IMR-90 (cell line): ENCODE data around the gene FNDC11. TPM values are rescaled to one million over a fixed set of nuclear protein-coding genes. Genes with fewer than 3 reads are reported as not detected.
A peak's percentile ranks its signal among the peaks of the same experiment; 100 is the strongest.

Source experiments
- ATAC-seq: fragments of 200-7000 bp; cut with Tn5 transposase; 2 replicates; pipeline ENCODE4 v1.9.1; 2020; ENCODE audit warnings: low read depth, mild to moderate bottlenecking, moderate library complexity
- BruUV-seq: library from RNA; stranded (reverse); fragments of 400-500 nt; replicated peaks from 2 replicates; lab custom pipeline; 2021; lab: Mats Ljungman, UMichigan
- CTCF ChIA-PET: fragments of 300-600 bp; formaldehyde crosslinking; extraction: SDS; loops from one replicate; lab custom pipeline; 2021; ENCODE audit warnings: antibody characterized with exemption; lab: Yijun Ruan, JAX
- POLR2A ChIA-PET: fragments of 300-600 bp; sonication (Branson Sonifier 250); formaldehyde crosslinking; loops from one replicate; lab custom pipeline; 2022; ENCODE audit warnings: antibody characterized with exemption; ENCODE audit not compliant: unreplicated experiment; lab: Charles Lee
- DNase-seq: peaks from one replicate; pipeline ENCODE4 v3.0.0; 2013
- H2AFZ ChIP-seq: replicated peaks from 2 replicates; pipeline ENCODE3; 2013; ENCODE audit warnings: low read length, mild to moderate bottlenecking; ENCODE audit not compliant: poor library complexity
- H2AK5ac ChIP-seq: 2 replicates; pipeline ENCODE4 v1.6.1; 2013; ENCODE audit warnings: low read depth, low read length, inconsistent platforms
- H2AK9ac ChIP-seq: replicated peaks from 2 replicates; pipeline ENCODE3; 2013; ENCODE audit warnings: mild to moderate bottlenecking, low read depth, low read length, moderate library complexity; ENCODE audit not compliant: poor library complexity
- H2BK120ac ChIP-seq: 2 replicates; pipeline ENCODE4 v1.6.1; 2013; ENCODE audit warnings: low read depth, low read length, inconsistent platforms
- H2BK15ac ChIP-seq: 3 replicates; pipeline ENCODE4 v1.6.1; 2013; ENCODE audit warnings: low read depth, low read length, inconsistent platforms
- H2BK20ac ChIP-seq: 2 replicates; pipeline ENCODE4 v1.6.1; 2013; ENCODE audit warnings: low read depth, mild to moderate bottlenecking, inconsistent platforms, low read length, moderate library complexity
- H2BK5ac ChIP-seq: 2 replicates; pipeline ENCODE4 v1.6.1; 2013; ENCODE audit warnings: mild to moderate bottlenecking, low read depth, low read length, inconsistent platforms; ENCODE audit not compliant: poor library complexity, severe bottlenecking
- H3K14ac ChIP-seq: replicated peaks from 2 replicates; pipeline ENCODE4 v1.6.1; 2013; ENCODE audit warnings: low read depth, low read length, inconsistent platforms
- H3K18ac ChIP-seq: 2 replicates; pipeline ENCODE4 v1.6.1; 2013; ENCODE audit warnings: low read depth, low read length, control low read depth
- H3K23ac ChIP-seq: 2 replicates; pipeline ENCODE4 v1.6.1; 2013; ENCODE audit warnings: low read depth, low read length, inconsistent platforms
- H3K27ac ChIP-seq: 2 replicates; pipeline ENCODE4 v1.5.1; 2013; ENCODE audit warnings: mild to moderate bottlenecking, control low read depth, low read length; ENCODE audit not compliant: insufficient read depth
- H3K27me3 ChIP-seq: 2 replicates; pipeline ENCODE4 v1.6.1; 2013; ENCODE audit warnings: low read length; ENCODE audit not compliant: control insufficient read depth, insufficient read depth
- H3K36me3 ChIP-seq: 2 replicates; pipeline ENCODE4 v1.6.1; 2013; ENCODE audit warnings: low read length, mixed read lengths; ENCODE audit not compliant: control insufficient read depth, insufficient read depth
- H3K4ac ChIP-seq: 2 replicates; pipeline ENCODE4 v1.6.1; 2013; ENCODE audit warnings: low read depth, low read length, inconsistent platforms
- H3K4me1 ChIP-seq: 2 replicates; pipeline ENCODE4 v1.6.1; 2013; ENCODE audit warnings: low read length, mixed read lengths; ENCODE audit not compliant: control insufficient read depth, insufficient read depth
- H3K4me2 ChIP-seq: 2 replicates; pipeline ENCODE4 v1.6.1; 2013; ENCODE audit warnings: low read depth, mild to moderate bottlenecking, control low read depth, low read length, moderate library complexity
- H3K4me3 ChIP-seq: 2 replicates; pipeline ENCODE4 v1.5.1; 2013; ENCODE audit warnings: low read depth, mild to moderate bottlenecking, control low read depth, low read length, moderate library complexity; ENCODE audit not compliant: insufficient read depth
- H3K56ac ChIP-seq: 2 replicates; pipeline ENCODE4 v1.6.1; 2013; ENCODE audit warnings: low read length, inconsistent platforms; ENCODE audit not compliant: insufficient read depth; ENCODE audit errors: extremely low read depth
- H3K79me1 ChIP-seq, 2 experiments: 2 replicates each; pipeline ENCODE4 v1.6.1; 2013; ENCODE audit warnings: low read length in 2 of 2, inconsistent platforms in 1 of 2, low read depth in 1 of 2
- H3K9ac ChIP-seq: 2 replicates; pipeline ENCODE4 v1.6.1; 2013; ENCODE audit warnings: low read depth, low read length, control low read depth
- H3K9me1 ChIP-seq: 2 replicates; pipeline ENCODE4 v1.6.1; 2013; ENCODE audit warnings: low read length, inconsistent platforms; ENCODE audit not compliant: insufficient read depth
- H3K9me3 ChIP-seq: 2 replicates; pipeline ENCODE4 v1.6.1; 2013; ENCODE audit warnings: low read length; ENCODE audit not compliant: control insufficient read depth, insufficient read depth
- H4K20me1 ChIP-seq: 2 replicates; pipeline ENCODE4 v1.6.1; 2013; ENCODE audit warnings: low read length, inconsistent platforms; ENCODE audit not compliant: insufficient read depth
- H4K5ac ChIP-seq: 2 replicates; pipeline ENCODE4 v1.6.1; 2013; ENCODE audit warnings: mild to moderate bottlenecking, low read depth, low read length, control low read depth
- H4K8ac ChIP-seq, 2 experiments: 2 replicates each; pipeline ENCODE4 v1.6.1; 2013; ENCODE audit warnings: low read depth in 2 of 2, low read length in 2 of 2, control low read depth in 1 of 2, inconsistent platforms in 1 of 2
- H4K91ac ChIP-seq: 2 replicates; pipeline ENCODE4 v1.6.1; 2013; ENCODE audit warnings: low read depth, low read length, inconsistent platforms; ENCODE audit not compliant: insufficient read depth
- BHLHE40 ChIP-seq: fragments of 150-350 bp; IDR thresholded peaks from 2 replicates; pipeline ENCODE4 v1.6.1; 2016; ENCODE audit warnings: mild to moderate bottlenecking, low read depth, low read length
- CEBPB ChIP-seq: IDR thresholded peaks from 2 replicates; pipeline ENCODE4 v1.6.1; 2012; ENCODE audit warnings: low read depth, low read length, improper control_type of control experiment
- CHD1 ChIP-seq: IDR thresholded peaks from 2 replicates; pipeline ENCODE4 v1.6.1; 2012; ENCODE audit warnings: low read depth, low read length, improper control_type of control experiment
- FOS ChIP-seq: fragments of 150-350 bp; IDR thresholded peaks from 2 replicates; pipeline ENCODE4 v1.6.1; 2016; ENCODE audit warnings: low read depth, low read length
- MAFK ChIP-seq: IDR thresholded peaks from 2 replicates; pipeline ENCODE4 v1.6.1; 2012; ENCODE audit warnings: low read depth, low read length, improper control_type of control experiment
- MAZ ChIP-seq: IDR thresholded peaks from 2 replicates; pipeline ENCODE4 v1.6.1; 2012; ENCODE audit warnings: low read depth, mild to moderate bottlenecking, low read length, improper control_type of control experiment, moderate library complexity, borderline replicate concordance
- MXI1 ChIP-seq: IDR thresholded peaks from 2 replicates; pipeline ENCODE4 v1.6.1; 2012; ENCODE audit warnings: low read depth, mild to moderate bottlenecking, low read length, moderate library complexity, borderline replicate concordance
- NFE2L2 ChIP-seq: fragments of 150-350 bp; IDR thresholded peaks from 2 replicates; pipeline ENCODE4 v1.6.1; 2016; ENCODE audit warnings: low read depth, mild to moderate bottlenecking, low read length
- POLR2A ChIP-seq: IDR thresholded peaks from 2 replicates; pipeline ENCODE4 v1.6.1; 2012; ENCODE audit warnings: mild to moderate bottlenecking, low read depth, low read length
- RAD21 ChIP-seq: IDR thresholded peaks from 2 replicates; pipeline ENCODE4 v1.6.1; 2012; ENCODE audit warnings: low read length, improper control_type of control experiment
- RCOR1 ChIP-seq: IDR thresholded peaks from 2 replicates; pipeline ENCODE4 v1.6.1; 2012; ENCODE audit warnings: mild to moderate bottlenecking, low read length, improper control_type of control experiment; ENCODE audit not compliant: insufficient replicate concordance
- RFX5 ChIP-seq: IDR thresholded peaks from 2 replicates; pipeline ENCODE4 v1.8.0; 2012; ENCODE audit warnings: low read depth, mild to moderate bottlenecking, low read length, moderate library complexity
- SMC3 ChIP-seq: fragments of 150-350 bp; IDR thresholded peaks from 2 replicates; pipeline ENCODE4 v1.6.1; 2016; ENCODE audit warnings: low read depth, mild to moderate bottlenecking, antibody characterized with exemption, low read length, moderate library complexity
- WGBS, 2 experiments: methylation state at CpG; one replicate each; pipeline versions ENCODE4 v1.1.5 to v1.1.7; 2013; ENCODE audit warnings: missing lambda C conversion rate in 2 of 2; ENCODE audit not compliant: insufficient read length in 1 of 2; ENCODE audit errors: extremely low coverage in 2 of 2; 5-methylcytosine and 5-hydroxymethylcytosine counted together
- dilution Hi-C: fragments of 300-500 bp; cut with HindIII; formaldehyde crosslinking; loops from one replicate; pipeline ENCODE4 v1.14.3; 2018; ENCODE audit warnings: low sequenced_read_pairs; ENCODE audit not compliant: unreplicated experiment
- in situ Hi-C: fragments of 300-500 bp; cut with MboI; formaldehyde crosslinking; loops from 3 replicates; pipeline ENCODE4 v1.14.3; 2019; ENCODE audit warnings: low sequenced_read_pairs, inconsistent platforms, mixed read lengths
- intact Hi-C: fragments of 100-400 bp; cut with micrococcal nuclease; formaldehyde crosslinking; loops from 2 replicates; pipeline ENCODE4 v1.10.0; 2022
- polyA plus RNA-seq, 3 experiments: library from polyadenylated mRNA; depleted of rRNA; stranded (reverse); fragments of >200 nt; gene quantifications; 2 replicates each; pipeline ENCODE4 v1.2.3, GENCODE V29; 2012; ENCODE audit warnings: low replicate concordance in 1 of 3
- total RNA-seq: library from RNA; depleted of rRNA; stranded (reverse); fragments of >200 nt; gene quantifications from 2 replicates; pipeline ENCODE4 v1.2.3, GENCODE V29; 2012
- TF ChIP-seq, protein P1 (sequence below): fragments of 150-350 bp; IDR thresholded peaks from 2 replicates; pipeline ENCODE4 v1.6.1; 2016; ENCODE audit warnings: low read depth, mild to moderate bottlenecking, low read length, moderate library complexity, borderline replicate concordance
- TF ChIP-seq, protein P2 (sequence below): fragments of 150-350 bp; IDR thresholded peaks from 2 replicates; pipeline ENCODE4 v1.6.1; 2017; ENCODE audit warnings: mild to moderate bottlenecking, antibody characterized with exemption, low read length, low read depth
- TF ChIP-seq, protein P3 (sequence below): conservative IDR thresholded peaks from 2 replicates; pipeline ENCODE4 v1.5.1; 2012; ENCODE audit warnings: mild to moderate bottlenecking, low read depth, low read length, improper control_type of control experiment

The FNDC11 gene
- total and polyA plus RNA-seq, 2 of the 4 experiments (the other 2 are of a cell fraction), result 0.36 to 1.0 TPM

DNA sequence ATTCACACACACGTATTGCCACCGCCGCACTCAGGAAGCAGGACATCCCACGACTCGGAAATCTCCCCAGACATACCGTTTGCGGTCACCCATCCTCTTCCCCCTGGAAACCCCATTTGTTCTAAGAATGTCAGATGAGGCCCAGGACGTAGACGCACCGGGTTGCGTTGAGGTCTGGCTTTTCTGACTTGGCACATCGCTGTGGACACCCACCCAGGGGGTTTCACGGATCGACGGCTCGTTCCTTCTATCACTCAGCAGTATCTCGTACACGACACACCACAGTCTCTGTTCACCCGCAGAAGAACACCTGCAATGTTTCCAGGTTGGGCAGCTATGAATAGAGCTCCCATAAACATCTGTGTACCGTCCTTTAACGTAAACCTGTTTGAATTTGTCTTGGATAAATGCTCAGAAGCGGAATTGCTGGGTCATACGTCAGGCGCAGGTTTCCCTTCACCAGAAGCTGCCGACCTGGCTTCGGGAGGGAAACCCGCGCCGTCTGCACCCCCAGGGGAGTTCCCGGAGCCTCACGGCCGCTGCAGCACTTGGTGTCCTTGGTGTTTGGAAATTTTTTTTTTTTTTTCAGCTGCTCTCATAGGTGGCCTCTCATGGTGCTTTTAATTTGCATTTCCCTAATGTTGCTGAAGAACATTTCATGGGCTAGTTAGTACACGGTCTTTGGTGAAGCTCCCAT is 45.7 kb upstream of the FNDC11 start:
- DNase-seq (no peak), ATAC-seq (no peak)
- no peak overlapping the region for H3K9ac ChIP-seq
- no peak overlapping the region for H3K18ac ChIP-seq
- H3K4ac ChIP-seq, result no peak overlapping the region
- peak overlapping the region; percentile 45 for H2AK9ac ChIP-seq
- no peak overlapping the region for H2BK120ac ChIP-seq
- in situ Hi-C loops (no loop called here), intact Hi-C loops (no loop called here), dilution Hi-C loops (no loop called here)
- 93% methylated on average over 12 of the region's 33 CpGs; no CpG with 5 or more reads in 1 of the 2 experiments for WGBS, 2 experiments
- no peak overlapping the region for H4K91ac ChIP-seq
- 0 out of 2 replicates have a peak, but pooled peaks cover 1% of the 10 kb centered on the region for H3K4me1 ChIP-seq
- no peak overlapping the region for H3K27ac ChIP-seq
- no peak overlapping the region for H3K56ac ChIP-seq
- no peak overlapping the region for H2AK5ac ChIP-seq
- no peak overlapping the region for H3K23ac ChIP-seq
- peaks cover 29% of the 10 kb centered on the region for H3K9me3 ChIP-seq
- no peaks in the 10 kb centered on the region for H3K36me3 ChIP-seq
- peaks cover 32% of the 10 kb centered on the region for H3K27me3 ChIP-seq
- POLR2A ChIA-PET, result no interaction called here
- no peak overlapping the region for H2AFZ ChIP-seq
- no peaks in the 10 kb centered on the region for H3K79me1 ChIP-seq
- no peak overlapping the region for H2BK15ac ChIP-seq
- no peak overlapping the region for H4K8ac ChIP-seq
- no peak overlapping the region for H3K14ac ChIP-seq
- no peaks in the 10 kb centered on the region for H3K9me1 ChIP-seq
- H4K20me1 ChIP-seq, result no peaks in the 10 kb centered on the region
- no TSS peak for BruUV-seq
- no peak overlapping the region for H2BK5ac ChIP-seq
- no peak overlapping the region for H3K4me2 ChIP-seq
- H4K5ac ChIP-seq, result no peak overlapping the region
- H3K4me3 ChIP-seq, result no peak overlapping the region
- TF ChIP-seq, protein P1, sequence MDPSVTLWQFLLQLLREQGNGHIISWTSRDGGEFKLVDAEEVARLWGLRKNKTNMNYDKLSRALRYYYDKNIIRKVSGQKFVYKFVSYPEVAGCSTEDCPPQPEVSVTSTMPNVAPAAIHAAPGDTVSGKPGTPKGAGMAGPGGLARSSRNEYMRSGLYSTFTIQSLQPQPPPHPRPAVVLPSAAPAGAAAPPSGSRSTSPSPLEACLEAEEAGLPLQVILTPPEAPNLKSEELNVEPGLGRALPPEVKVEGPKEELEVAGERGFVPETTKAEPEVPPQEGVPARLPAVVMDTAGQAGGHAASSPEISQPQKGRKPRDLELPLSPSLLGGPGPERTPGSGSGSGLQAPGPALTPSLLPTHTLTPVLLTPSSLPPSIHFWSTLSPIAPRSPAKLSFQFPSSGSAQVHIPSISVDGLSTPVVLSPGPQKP, result no peak
- TF ChIP-seq CEBPB (no peak), POLR2A (no peak), BHLHE40 (no peak), SMC3 (no peak), NFE2L2 (no peak), RAD21 (no peak), RFX5 (no peak), MXI1 (no peak), MAFK (no peak), MAZ (no peak), RCOR1 (no peak), FOS (no peak), CHD1 (no peak)
- TF ChIP-seq, protein P2, sequence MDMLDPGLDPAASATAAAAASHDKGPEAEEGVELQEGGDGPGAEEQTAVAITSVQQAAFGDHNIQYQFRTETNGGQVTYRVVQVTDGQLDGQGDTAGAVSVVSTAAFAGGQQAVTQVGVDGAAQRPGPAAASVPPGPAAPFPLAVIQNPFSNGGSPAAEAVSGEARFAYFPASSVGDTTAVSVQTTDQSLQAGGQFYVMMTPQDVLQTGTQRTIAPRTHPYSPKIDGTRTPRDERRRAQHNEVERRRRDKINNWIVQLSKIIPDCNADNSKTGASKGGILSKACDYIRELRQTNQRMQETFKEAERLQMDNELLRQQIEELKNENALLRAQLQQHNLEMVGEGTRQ, result no peak
- TF ChIP-seq, protein P3, sequence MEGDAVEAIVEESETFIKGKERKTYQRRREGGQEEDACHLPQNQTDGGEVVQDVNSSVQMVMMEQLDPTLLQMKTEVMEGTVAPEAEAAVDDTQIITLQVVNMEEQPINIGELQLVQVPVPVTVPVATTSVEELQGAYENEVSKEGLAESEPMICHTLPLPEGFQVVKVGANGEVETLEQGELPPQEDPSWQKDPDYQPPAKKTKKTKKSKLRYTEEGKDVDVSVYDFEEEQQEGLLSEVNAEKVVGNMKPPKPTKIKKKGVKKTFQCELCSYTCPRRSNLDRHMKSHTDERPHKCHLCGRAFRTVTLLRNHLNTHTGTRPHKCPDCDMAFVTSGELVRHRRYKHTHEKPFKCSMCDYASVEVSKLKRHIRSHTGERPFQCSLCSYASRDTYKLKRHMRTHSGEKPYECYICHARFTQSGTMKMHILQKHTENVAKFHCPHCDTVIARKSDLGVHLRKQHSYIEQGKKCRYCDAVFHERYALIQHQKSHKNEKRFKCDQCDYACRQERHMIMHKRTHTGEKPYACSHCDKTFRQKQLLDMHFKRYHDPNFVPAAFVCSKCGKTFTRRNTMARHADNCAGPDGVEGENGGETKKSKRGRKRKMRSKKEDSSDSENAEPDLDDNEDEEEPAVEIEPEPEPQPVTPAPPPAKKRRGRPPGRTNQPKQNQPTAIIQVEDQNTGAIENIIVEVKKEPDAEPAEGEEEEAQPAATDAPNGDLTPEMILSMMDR, result no peak
- no peak overlapping the region for H2BK20ac ChIP-seq
- CTCF ChIA-PET, result no interaction called here
